NCI-H187 (cell line): ENCODE data around the gene FBLN7.

Experiments used
- DNase-seq, 2 experiments: peaks; one replicate each; lab custom pipeline; 2025; lab: John Stamatoyannopoulos, UW

FBLN7 gene

DNA sequence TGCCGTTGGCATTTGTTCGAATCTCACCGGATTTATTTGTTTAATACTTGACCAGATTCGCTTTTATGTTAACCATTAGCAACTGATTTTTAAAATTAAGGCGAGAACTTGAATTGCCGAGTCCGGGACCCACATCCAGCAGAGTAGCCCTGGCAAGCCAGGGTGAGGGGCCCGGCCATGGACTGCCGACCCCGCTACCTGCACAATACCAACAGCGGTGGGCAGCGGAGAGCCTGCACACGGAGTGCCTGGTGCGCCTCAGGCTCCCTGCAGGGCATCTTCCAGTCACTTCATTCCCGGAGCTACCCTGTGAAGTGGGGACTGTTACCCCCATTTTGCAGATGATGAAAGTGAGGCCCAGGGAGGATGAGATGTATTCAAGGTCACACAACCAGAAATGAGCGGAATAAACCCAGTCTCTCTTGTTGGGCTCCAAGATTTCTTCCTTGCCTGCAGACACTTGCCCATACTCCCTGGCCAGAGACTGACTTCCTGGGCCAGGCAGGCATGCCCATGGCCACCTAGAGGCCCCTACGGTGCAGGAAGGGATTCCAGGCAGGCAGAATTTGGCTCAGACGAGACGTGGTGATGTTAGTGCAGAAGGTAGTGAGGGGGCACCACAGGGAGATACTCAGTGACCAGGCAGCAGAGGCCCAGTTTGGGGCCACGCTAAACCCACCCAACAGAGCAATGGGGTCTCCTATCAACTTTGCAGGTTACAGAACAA, 2.9 kb downstream of the FBLN7 start:
- no peak for DNase-seq

DNA sequence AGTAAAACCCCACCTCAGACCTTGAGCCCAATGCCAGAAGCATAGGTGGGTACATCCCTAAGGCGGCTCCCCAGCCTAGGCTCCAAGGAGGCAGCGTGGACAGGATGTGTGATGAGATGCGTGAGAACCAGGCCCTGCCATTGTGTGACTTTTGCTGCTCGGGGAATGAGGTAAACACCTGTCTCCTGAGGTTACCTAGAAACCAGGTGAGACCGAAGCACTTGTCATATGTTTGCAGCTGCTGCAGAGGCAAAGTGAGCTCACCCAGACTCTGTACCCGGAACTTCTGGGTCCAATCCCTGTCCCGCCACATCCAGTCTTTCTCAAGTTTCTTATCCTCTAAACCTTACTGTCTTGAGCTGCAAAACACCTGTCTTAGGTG, 3.4 kb downstream of the FBLN7 start:
- DNase-seq, result peak in 1 of 2 experiments; percentile 52

DNA sequence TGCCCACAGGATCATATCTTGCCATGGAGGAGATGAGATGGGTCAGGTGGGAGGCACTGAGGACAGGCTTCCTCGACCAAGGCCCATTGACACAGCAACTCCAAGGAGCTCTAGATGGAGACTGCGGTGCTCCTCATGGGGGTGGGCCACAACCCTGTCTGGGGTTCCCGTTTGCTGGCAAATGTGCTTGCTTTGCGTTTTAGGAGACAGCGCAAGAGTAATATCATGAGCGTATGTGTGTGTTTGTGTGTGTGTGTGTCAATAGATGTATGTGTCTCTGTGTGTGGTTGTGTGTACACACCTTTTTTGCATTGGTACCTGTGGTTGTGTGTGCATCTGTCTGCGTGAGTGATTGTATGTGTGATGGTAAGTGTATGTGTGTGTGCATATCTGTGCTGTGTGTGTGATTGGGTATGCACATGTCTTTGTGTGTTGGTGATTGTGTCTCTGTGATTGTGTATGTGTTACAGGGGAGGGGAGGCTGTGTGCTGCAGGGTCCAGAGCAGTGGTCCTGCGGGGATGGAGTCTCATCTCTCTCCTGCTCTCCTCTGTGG, 4.4 kb downstream of the FBLN7 start:
- DNase-seq, result no peak

DNA sequence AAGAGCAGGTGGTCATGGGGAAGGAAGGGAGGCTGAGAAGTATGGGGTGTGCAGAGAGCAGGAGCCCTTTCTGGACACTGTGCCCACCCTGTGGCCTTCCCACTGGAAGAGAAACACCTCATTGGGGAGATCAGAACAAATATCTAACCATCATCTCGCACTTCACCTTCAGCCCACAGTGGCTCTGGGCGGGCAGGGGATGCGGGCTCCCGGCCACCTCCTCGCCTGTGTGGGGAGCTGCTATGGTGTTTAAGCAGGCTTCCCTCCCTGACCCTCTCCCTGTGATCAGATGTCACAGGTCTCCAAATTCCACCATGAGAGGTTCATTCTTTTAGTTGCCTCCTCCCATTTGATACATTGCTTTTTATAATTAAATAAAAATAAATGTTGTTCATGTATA, 5.0 kb downstream of the FBLN7 start:
- no peak for DNase-seq

DNA sequence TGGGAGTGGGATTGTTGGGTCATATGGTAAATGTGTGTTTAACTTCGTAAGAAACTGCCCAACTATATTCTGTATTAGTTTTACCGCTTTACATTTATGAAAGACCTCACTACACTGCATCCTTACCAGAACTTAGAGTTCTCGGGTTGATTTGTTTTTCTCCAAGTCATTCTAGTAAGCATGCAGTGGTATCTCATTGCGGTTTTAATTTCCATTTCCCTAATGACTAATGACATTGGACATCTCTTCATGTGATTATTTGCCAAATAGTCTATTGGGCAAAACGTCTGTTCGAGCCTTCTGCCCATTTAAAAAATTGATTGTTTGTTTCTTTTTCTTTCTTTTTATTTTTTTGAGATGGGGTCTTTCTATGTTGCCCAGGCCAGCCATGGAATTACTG, 6.8 kb downstream of the FBLN7 start:
- DNase-seq, result no peak

DNA sequence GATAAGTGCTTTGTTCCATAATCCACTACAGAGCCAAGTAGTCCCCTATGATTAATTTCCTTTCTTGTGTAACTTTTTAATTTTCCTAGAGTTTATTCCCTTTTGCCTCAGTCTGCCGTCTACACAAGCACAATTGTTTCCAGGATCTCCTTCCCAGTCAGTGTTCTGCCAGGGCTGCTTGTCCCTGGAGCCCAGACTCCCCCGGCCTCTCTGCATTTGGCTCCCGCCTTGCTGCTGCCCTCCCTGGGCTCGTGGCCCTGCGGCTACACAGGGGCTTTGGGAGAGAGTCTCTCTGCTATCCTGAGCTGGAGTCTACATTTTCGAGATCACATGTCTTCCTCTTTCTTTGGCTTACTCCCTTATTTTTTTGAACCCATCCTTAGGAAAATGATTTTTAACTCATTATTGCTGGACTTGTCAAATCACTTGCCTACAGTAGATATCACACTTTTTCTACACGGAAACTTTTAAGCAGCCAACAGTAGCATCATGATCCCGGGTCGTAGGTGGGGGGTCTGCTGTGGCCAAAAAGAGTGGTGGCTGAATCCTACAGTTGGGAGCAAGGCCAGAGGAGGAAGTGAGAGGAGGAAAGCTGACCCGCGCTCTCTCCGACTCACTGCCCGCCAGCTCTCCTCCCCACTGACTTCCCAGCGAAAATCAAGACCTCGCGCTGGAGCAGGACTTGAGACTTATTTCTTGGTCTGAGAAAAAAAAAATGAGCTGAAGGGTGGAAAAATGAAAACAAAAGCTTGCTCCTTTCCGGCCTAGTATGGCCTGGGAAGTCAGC, 9.4 kb downstream of the FBLN7 start:
- DNase-seq, result no peak

DNA sequence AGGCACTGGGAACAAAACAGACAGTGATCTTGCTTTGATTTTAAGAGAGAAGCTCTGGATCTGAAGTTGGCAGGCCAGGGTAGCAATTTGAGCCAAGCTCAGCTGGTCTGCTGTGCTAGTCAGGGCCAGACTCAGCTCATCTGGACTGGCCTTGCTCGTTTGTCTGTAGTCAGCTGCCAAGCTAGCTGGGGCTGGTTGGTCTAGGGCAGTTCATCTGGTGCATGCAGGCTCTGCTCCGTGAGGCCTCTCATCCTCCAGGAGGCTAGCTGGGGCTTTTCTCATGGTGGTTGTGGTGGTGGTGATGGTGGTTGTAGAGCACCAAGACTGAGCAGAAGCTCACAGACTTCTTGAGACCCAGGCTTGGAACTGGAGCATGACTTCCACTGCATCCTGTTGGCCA, 10.3 kb downstream of the FBLN7 start:
- DNase-seq, result no peak

DNA sequence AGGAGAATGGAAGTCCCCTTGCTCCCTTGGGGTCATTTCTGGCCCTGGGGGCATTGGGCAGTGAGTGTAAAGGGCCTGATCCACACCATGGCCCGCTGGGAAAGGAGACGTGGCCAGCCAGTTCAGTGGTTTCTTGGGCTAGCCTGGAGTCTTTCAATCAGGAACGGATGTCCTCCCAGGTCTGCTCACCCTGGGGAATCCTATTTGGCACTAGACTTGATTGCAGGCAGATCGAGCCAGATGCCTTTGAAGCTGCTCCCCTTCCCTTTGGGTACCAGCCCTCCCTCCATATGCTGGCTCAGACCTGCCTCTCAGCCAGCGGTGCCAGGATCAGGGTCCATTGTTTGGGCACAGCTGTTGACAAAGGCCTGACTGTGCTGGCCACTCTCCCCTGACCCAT, 11.0 kb downstream of the FBLN7 start:
- DNase-seq, result no peak

DNA sequence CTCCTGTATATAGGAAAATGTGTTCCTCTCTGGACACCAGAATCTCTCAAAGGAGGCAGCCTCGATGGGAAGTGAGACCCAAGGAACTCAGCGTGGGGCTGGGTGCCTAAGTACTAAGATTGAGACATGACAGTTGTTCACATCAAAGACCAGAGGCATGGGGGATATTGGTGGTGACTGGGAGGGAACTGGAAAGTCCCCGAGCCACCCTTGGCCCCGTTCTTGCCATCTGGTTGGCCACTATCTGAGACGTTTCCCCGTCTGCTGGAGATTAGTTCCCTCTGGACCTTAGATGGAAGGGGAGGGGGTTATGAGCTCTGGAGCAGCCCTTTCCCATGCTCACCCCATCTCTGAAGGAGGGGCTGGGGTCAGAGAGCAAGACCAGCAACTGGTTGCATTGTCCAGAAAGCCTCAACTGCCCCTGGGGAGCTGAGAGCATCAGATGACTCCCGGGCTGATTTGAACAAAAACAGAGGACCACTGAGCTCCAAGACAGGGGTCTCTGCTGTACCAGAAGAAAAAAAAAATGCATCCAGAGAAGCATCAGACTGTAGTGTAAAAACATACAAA, 11.8 kb downstream of the FBLN7 start:
- DNase-seq, result no peak

DNA sequence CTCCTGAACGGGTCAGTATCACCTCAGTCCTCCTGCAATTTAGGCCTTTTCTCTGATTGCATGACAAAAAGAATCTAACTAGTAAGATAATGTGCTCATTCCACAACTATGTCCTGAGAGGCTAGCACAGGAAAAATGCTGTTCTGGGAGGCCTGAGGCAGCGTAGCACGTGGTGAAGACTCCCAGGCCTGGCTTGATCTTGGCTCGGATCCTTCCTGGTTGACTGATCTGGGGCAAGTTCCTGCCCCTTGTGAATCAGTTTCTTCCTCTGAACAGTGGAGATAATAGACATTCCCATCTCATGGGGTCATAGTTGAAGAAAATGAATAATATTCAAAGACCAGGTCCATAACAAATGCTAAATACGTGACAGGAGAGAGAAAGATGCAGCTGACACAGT, 12.3 kb downstream of the FBLN7 start:
- DNase-seq, result no peak

DNA sequence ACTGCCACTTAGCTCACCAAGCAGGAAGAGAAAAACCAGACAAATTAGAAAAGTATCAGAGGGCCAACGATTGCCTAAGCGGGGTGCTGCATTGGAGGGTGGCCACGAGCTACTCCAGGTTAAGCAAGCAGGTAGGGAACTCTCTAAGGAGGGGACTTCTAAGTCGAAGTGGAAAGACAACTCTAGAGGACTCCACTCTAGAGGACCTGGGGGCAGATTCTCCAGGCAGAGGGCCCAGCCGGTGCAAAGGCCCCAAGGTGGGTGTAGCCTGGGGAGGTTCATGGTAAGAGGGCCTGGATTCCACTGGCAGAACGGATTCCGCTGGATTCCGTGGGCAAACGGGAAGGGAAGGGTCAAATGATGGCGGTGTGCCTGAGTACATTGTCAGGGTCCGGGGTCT, 12.7 kb downstream of the FBLN7 start:
- DNase-seq, result no peak

DNA sequence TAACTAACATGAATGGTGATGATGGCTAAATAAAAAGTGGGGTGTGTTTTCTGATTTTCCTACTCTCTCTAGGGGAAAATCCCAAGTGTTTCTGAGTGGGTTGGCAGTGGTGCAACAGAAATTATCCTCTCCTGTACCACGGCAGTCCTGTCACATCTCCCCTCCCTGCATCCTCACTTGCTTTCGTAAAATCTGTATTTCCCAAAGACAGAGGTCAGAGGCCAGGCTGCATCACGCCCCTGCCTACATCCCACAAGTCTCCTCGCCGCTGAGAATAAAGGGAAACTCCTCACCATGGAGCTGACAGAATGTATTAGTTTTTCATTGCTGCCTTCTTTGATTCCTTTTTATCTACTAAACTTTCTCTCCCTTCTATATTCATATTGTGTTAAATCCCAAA, 13.1 kb downstream of the FBLN7 start:
- no peak for DNase-seq

DNA sequence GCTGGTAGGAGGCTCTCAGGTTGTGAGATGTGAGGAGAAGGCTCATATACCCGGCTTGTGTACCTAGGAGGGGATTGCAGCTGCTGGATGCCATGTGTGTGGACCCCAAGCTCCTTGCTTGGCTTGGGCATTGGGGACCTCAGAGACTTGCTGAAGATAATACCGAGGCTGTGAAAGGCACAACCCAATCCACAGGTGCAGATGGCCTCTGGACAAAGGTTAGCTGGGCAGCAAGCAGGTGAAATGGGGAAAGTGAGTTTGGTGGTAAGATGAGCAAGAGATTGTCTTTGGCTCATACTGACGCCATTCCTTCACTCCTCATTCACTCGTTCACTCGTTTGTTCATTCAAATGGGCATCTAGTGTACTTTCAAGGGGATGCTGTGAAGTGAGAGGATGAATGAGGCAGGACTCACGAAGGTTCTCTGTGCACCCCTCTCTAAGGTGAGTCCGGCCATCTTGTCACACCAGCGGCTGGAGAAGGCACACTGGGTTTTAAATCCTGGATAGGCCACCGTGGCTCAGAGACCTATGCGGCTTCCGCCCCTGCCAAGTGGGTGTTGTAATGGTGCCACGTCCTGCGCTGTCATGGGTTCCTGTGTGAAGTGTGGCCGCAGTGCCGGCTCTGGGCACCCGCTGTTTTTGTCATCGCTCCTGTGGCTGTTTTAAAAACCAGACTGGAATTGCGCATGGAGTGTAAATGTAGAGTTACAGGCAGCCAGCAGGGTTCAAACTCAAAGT, 13.7 kb downstream of the FBLN7 start:
- no peak for DNase-seq

DNA sequence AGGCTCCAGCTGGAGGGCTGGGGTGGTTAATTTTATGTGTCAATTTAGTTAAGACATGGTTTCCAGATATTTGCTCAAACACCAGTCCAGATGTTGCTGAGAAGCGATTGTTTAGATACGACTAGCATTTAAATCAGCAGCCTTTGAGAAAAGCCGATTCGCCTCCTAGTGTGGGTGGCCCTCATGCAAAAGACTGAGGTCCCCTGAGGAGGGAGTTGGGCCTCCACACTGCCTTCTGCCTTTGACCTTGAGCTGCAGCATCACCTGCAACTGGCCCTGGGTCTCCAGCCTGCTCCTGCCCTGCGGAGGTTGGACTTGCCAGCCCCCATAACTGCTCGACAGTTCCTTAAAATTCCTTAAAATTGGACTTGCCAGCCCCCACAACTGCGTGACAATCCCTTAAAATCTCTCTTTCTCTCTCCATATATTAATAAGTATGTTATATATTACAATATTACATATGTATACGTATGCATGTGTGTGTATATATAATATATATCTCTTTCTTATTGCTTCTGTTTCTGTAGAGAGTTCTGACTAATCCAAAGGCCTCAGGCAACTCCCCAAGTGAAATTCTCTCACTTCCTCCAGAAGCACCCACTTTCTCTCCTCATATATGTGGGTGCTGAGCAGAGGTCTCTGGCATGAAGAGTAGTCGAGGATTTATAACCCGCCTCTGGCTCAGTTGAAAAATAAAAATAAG, 14.4 kb downstream of the FBLN7 start:
- no peak for DNase-seq

DNA sequence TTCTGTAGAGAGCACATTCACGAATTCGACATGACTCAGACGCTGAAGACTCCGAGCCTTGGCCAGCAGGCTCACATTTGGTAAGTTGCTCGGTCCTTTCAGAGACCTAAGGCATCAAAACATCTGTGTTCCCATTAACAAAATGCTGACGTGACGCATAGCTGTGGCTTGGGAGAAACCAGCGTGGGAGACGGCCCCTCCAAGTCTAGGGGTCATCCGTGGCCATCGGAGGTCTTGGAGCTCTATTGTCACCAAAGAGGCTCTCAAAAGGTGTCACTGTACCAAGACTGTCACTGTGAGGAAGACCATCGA, 14.9 kb downstream of the FBLN7 start:
- DNase-seq, result no peak

DNA sequence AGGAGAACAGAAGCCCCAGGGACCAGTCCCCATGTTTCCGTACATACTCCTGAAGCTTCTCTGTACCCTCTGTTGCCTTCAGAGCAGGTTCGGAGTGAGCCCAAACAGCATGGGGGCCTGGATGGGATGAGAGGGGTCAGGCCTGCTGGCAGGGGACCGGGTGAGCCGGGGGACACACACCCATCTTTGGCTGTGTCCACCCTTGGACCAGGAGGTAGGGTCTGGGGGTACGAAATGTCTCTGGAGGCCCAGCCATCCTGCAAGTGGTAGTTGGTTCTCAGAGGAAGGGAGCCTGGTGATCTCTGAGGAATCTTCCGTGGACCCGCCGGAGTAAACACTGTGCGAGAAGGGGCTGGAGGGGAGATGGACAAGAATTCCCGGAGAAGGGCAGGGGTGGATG, 15.3 kb downstream of the FBLN7 start:
- DNase-seq, result no peak

DNA sequence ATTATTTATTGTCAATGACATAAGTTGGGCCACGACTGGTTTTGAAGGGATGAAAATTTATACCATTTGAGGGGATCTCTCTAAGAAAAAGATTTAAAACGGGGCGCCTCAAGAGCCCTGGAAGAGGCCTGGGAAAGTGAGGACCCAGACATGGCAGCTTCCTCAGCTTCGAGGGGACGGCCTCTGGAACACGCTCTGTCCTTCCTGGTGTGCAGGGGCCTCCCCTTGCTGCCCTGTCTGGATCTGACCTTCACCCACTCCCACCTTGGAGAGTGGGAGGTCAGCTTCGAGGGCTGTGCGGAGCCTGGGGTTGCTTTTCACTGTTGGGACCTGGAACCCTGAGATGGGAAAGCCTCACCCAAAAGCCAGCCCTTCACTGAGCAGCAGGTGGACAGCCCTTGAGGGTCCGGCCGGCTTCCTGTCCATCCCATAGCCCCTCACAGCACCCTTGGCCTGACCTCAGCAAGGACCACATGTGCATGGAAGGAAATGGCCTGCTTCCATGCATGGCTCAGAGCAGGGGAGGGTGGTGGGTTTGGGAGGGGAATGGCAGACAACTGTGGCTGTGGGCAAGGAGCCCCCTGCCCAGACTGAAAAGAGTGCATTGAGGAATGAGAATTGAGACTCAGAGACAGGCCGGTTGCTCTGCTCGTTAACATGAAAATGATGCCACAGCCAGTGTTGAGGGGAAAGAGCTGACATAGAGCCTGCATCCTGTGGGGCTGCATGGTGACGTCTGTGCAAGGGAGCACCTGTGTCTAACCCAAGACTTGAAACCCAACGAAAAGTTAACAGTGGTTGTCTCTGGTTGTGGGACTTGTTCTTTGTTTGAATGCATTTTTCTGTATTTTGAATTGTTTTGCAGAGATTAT, 16.3 kb downstream of the FBLN7 start:
- DNase-seq, result no peak

DNA sequence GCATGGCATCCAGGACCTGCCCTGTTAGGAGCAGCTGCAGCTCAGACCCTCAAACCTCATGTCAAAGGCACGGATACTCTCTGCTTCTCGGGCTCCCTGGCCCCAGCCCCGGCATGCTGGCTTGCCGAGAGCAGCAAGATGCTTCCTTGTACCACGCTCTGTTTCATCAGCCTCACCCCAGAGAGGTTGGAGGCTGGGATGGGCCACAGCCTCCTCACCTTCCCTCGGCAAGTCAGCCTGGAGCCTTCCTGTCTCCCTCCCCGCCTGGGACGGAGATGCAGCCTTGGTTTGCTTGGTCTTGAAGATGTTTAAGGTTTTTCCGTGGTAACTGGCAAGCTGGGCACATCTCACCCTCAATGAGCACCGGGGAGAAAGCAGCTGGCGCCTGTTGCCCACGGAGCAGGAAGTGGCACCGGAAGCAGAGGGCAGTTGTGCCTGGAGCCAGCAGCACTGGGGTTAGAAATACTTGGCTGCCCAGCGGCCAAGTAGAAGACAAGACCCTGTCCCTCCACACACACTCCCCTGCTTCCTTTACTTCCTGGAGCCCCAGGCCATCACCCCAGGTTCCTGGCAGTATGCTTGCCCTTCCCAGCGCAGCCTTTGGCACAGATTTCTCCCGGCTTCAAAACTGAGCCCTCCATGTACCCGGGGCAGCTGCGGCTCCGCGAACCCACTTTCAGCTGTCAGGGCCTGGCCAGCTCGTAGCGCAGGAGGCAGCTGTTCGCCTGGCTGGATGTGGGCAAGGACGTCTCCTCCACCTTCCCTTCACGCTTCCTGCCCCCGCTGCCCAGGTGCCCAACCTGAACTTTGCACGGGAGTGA, 17.4 kb downstream of the FBLN7 start:
- no peak for DNase-seq

DNA sequence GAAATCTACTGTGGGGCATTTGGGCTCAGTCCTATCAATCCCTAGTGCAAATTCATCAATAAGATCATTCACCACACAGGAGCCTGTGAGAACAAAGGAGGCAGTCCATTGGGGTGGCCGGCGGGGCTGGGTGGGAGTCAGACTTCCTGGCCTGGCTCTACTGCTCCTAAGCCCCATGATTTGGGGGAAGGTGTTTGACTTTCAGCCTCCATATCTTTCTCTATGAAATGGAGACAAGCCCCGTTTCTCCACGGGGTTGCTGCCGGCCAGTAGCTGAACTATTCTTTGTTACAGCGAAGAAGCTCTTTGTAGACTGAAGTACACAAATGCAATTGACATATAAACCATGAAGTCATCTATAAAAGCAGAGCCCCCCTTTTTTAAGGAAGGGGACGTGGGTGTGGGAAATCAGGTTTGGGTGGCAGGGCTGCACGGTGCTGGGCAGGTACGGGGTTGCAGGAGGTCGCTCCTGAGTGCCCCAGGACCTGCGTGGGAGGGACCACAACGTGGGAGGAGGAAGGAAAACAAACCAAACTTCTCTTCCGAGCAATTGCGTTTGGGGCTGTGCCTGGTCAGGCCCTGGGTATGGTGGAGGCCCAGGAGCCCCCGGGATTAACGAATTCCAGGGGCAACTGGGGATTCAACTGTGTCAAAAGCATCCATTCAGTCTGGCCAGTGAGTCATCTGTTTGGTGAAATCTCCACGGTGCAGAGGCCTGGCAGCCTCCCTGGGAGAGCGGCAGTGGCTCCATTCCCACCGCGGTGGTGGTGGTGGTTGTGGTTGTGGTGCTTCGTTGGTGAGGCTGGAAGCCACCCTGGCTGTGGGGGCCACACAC, 18.2 kb downstream of the FBLN7 start:
- no peak for DNase-seq
